Right atrium auricular region (tissue), 2 donors: ENCODE results near the gene EIF4G1. TPM values are rescaled to one million over a fixed set of nuclear protein-coding genes. Genes with fewer than 3 reads are reported as not detected.
A peak's percentile ranks its signal among the peaks of the same experiment; 100 is the strongest.
"Not testable (repeated sequence)": the region's sequence is repeated elsewhere in the genome, so short reads cannot be mapped to it uniquely, and the experiment has no call there.

Experiments used
- DNase-seq: peaks from one replicate; pipeline ENCODE4 v3.0.0-alpha.2; 2019; ENCODE audit warnings: low spot score
- H3K27ac ChIP-seq, 2 donors: fragments of 200-600 bp; sonication (generic); 1 replicate in 1 of 2; 2 replicates in 1 of 2; pipeline ENCODE4 v1.5.1; 2016 to 2019
- H3K27me3 ChIP-seq, 2 donors: fragments of 200-600 bp; sonication (generic); one replicate each; pipeline versions ENCODE4 v1.5.1 to v1.6.0; 2017 to 2019
- H3K36me3 ChIP-seq: fragments of 200-600 bp; sonication (generic); one replicate; pipeline ENCODE4 v1.5.1; 2016
- H3K4me1 ChIP-seq, 2 donors: fragments of 200-600 bp; sonication (generic); one replicate each; pipeline versions ENCODE4 v1.5.1 to v1.6.0; 2017 to 2019
- H3K4me3 ChIP-seq, 2 donors: fragments of 200-600 bp; sonication (generic); 1 replicate in 1 of 2; 2 replicates in 1 of 2; pipeline ENCODE4 v1.5.1; 2017 to 2019; ENCODE audit warnings: mild to moderate bottlenecking in 1 of 2, moderate library complexity in 1 of 2
- H3K9me3 ChIP-seq, 2 donors: fragments of 200-600 bp; sonication (generic); one replicate each; pipeline ENCODE4 v1.5.1; 2019
- CTCF ChIP-seq, 2 donors: fragments of 200-600 bp; sonication (generic); IDR thresholded peaks; one replicate each; pipeline ENCODE4 v1.5.1; 2019; ENCODE audit warnings: antibody characterized with exemption in 2 of 2
- total RNA-seq, 2 donors: library from RNA; depleted of rRNA; stranded (reverse); fragments of >200 nt; gene quantifications; one replicate each; pipeline ENCODE4 v1.1.0, GENCODE V29; 2016

EIF4G1 gene
- total RNA-seq, 2 donors from 2014 or later, result 270 to 276 TPM

GRCh38 chr3:184339001-184339400, 24.6 kb downstream of the EIF4G1 start:
- Histone ChIP-seq H3K4me1 (peaks cover 0 to 48% of the 10 kb centered on the region in 2 donors), H3K36me3 (peaks cover 43% of the 10 kb centered on the region), H3K4me3 (peak overlapping the region in 1 of 2 donors; percentile 38), H3K27me3 (no peaks in the 10 kb centered on the region), H3K9me3 (no peaks in the 10 kb centered on the region), H3K27ac (peak overlapping the region; percentile 98 to 99)
- no peak for TF ChIP-seq CTCF (IDR thresholded peaks at IDR 0.05)
- DNase-seq, result no peak

GRCh38 chr3:184339451-184340135, 25.2 kb downstream of the EIF4G1 start:
- not testable (repeated sequence) for H3K27me3 ChIP-seq, H3K4me3 ChIP-seq, DNase-seq, H3K9me3 ChIP-seq
- H3K36me3 ChIP-seq, result peaks cover 42% of the 10 kb centered on the region
- H3K4me1 ChIP-seq, result peaks cover 0 to 47% of the 10 kb centered on the region in 2 donors
- peak overlapping the region in 1 of 2 donors; percentile 99 for H3K27ac ChIP-seq

- Histone ChIP-seq H3K27ac (no peak overlapping the region), H3K36me3 (peaks cover 39% of the 10 kb centered on the region), H3K4me1 (peaks cover 0 to 43% of the 10 kb centered on the region in 2 donors), H3K9me3 (no peaks in the 10 kb centered on the region), H3K4me3 (no peak overlapping the region), H3K27me3 (no peaks in the 10 kb centered on the region)
- no peak for TF ChIP-seq CTCF (IDR thresholded peaks at IDR 0.05)
- no peak for DNase-seq
Observed at GRCh38 chr3:184341925-184342324, 27.5 kb downstream of the EIF4G1 start.

- no peak for TF ChIP-seq CTCF (IDR thresholded peaks at IDR 0.05)
- peaks cover 39% of the 10 kb centered on the region for H3K36me3 ChIP-seq
- no peak for DNase-seq
Observed at GRCh38 chr3:184343200-184343876, 28.9 kb downstream of the EIF4G1 start.

GRCh38 chr3:184344579-184345316, 30.3 kb downstream of the EIF4G1 start:
- no peaks in the 10 kb centered on the region for H3K27me3 ChIP-seq
- peaks cover 39% of the 10 kb centered on the region for H3K36me3 ChIP-seq
- H3K9me3 ChIP-seq, result no peaks in the 10 kb centered on the region
- no peak for DNase-seq
- peaks cover 0 to 15% of the 10 kb centered on the region in 2 donors for H3K4me1 ChIP-seq
- H3K4me3 ChIP-seq, result no peak overlapping the region
- peak overlapping the region; percentile 33 to 57 for H3K27ac ChIP-seq
- TF ChIP-seq CTCF (IDR thresholded peaks at IDR 0.05), result no peak

More at GRCh38 chr3:184343200-184343876, 28.9 kb downstream of the EIF4G1 start:
- H3K4me1 ChIP-seq, result peaks cover 0 to 29% of the 10 kb centered on the region in 2 donors
- H3K9me3 ChIP-seq, result no peaks in the 10 kb centered on the region
- no peak overlapping the region for H3K4me3 ChIP-seq
- H3K27me3 ChIP-seq, result no peaks in the 10 kb centered on the region
- no peak overlapping the region for H3K27ac ChIP-seq
